NCI-H526 treated with DMSO at 0.1 percent for 48 hours (cell line): Measurements from ENCODE around the gene AICDA.
"Not testable (repeated sequence)": the region's sequence is repeated elsewhere in the genome, so short reads cannot be mapped to it uniquely, and the experiment has no call there.

Experiments used
- DNase-seq: peaks from one replicate; lab custom pipeline; 2025; lab: John Stamatoyannopoulos, UW

The AICDA gene

DNA sequence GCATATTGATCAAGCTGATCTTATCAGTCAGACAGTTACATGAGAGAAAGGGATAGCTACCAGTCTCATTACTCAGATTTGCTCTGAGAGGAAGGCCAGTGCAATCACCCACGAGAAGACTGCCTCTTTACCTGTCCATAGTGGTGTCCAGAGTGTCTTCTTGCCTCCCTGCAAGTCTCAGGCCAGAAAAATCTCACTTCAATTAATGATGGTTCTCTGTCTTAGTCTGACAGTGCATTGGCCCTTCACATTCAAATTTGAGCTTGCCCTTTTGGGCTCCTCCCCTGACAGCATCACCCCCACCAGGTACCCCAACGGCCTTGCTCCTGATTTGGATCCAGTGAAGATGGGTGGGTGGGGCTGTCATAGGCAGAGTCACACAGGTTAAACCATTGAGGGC lies at the start of gene AICDA:
Gene AICDA, minus strand, starts transcription at position 231 of the 400 bp plus-strand sequence. Its CDS starts 92 bp downstream, at position 139.
- DNase-seq, result no peak

DNA sequence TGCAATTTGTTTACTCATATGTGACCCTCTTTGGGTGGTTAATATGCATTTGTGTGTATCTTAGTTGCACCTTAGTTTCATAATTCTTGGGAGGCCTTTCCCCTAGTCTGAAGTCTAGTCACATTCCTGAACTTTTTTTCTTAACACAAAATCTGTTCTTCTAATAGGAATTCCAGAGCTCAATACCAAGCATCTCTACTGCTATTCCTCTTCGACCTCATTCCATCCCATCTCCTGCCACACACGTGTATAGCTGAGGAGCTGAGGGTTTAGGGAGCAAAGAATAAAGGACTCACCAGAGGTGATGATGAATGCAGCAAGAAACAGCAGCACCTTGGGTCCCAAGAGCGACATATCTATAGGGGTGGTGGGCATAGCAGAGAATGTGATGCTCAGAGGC lies 49.1 kb upstream of the AICDA start:
- no peak for DNase-seq

DNA sequence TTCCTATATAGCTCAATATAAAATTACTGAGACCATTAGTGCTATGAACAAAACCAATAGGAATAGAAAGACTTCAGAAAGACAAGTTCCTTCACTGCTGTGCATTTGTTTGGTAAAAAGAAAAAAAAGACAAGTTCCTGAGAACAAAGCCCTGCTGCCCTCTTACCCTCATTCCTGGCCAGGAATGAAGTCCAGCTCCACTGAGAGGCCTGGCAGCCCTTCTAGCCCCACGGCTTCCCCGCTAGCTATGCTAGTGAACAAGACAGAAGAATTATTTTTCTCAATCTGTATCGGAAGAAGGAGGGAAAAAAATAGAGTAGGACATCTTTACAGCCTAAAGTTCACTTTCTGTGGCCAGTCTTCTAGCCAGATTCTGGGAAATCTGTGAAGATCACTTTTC lies 48.4 kb upstream of the AICDA start:
- DNase-seq, result no peak

GRCh38 chr12:8658346-8658745 lies 45.7 kb upstream of the AICDA start:
- no peak for DNase-seq

DNA sequence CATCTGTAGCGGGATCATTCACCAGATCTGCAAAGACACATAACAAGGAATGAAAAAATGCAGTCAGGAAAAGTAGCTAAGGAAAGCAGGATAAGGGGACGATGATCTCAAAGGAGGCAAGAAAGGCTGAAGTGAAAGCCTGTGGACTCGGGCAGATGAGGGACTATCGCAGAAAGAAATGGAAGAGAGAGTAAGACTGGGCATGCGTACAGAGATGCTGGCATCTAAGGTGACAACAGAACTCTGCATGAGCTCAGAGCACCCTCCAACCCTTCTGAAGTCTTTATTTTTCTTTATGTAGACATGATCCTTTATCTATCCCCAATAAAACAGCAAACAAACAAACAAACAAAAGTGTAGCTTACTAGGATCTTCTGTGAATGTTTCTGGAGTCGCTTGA lies 42.8 kb upstream of the AICDA start:
- DNase-seq, result no peak

DNA sequence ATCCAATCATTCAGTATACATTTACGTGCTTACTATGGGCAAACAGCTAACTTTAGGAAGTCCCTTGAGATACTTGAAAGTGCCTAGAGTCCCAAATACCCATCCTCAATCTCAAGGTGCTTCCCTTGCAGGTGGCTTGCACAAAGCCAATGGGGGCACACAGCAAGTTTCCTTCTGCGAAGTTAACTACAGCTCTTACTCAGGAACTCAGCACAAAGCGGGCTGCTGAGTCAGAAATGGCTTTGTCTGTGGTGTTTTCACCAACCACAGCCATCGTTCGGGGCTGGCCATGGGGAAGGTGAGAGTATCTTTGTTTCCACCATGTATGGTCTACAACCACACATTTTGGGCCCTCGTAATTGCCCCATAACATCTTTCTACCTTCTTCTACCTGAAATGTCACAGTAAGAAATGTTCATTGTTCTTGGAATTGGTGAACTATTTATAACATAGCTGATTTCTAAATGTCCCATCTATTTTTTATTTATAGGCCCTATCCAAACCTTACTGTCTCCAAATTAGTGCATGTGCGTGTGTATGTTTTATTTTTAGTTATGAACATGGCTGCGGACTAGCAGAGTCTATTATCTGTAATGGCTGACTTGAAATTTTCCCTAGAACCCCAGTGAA lies 36.0 kb upstream of the AICDA start:
- DNase-seq, result no peak

DNA sequence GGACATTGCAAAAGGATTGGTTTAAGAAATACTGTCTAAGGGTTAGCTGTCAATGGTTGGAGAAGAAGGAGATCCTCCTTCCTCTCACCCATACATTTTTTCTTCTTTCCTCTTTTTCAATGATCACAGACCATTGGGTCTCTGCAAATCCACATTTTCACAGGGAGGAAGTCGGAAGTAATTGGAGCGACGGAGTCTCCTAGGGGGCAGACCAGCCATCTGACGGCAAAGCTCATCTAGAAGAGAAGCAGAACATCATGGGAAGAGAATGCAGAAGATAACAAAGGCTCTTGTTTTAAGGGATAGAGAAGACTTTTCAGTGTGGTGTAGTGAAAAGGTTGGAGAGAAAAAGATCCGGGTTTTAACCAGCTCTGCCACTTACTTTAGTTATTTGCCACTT lies 35.3 kb upstream of the AICDA start:
- DNase-seq, result no peak

DNA sequence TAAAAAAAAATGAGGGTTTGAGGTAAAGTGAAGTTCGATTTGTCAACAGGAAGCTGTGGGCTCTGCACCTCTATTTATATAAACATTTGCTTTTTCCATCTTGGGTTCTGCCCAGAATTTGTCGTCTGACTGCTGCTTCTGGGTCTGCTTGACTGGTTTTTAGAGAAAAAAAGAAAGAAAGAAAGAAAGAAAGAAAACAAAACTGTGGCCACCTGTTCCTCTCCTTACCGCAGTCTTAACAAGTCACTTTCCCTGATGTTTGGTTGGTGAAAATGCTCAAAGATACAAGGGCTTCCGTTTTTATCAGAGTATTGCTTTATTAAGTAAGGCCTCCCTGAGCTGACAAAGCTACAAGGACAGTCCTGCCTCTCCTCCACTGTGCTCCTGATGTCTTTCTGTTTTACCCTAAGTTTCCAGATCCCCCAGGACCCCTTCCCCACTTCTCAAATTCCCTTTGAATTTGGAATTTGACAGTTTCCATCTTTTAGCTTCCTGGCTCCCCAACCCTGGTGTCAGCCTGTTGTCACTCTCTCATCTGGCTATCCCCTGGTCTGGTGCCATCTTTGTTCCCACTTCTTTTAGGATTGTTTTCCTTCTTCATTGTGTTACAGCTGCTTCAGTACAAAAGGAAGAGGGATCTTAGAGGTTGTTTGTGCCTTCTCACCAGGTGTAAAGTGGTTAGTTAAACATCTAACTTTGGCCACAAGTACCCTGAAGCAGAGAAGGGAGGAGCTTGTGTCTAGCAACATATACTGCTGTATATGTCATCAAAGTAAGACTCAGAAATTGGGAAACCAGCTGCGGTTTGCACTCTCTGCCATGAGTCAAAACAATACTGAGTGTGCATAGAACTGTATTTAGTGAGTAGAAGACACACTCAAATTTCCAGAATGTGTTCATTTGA lies 31.9 kb upstream of the AICDA start:
- DNase-seq, result no peak

DNA sequence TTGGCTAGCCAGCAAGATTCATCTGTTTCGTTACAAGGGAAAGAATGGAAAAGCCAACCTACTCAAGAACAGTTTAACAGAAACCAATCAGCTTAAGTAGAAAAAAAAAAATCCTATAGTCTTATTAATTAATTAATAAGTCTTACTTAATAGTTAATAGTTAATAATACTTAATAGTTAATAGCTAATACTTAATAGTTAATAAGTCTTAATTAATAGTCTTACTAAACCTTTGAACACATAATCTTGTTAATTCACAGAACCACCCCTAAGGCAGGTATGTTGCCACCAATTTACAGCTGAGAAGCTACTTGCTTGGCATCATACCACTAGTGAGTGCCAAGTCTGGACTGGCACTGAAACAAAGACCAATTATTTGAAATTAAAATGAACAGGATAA lies 30.1 kb upstream of the AICDA start:
- no peak for DNase-seq

DNA sequence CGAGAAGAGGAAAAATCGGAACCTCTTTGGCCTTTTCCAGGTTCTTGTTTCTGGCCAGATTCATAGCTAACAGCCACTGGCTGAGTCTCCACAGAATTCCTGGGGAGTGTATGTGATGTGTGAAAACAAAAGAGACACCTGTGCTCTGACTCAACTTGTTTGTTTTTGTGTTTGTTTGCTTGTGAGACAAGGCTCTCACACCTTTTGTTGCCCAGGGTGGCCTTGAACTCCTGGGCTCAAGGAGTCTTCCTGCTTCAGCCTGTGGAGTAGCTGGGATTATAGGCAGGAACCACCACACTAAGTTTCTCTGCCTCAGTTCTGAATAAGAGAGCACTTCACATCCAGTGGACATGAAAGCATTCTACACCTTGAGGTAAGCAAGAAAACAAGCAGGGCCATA lies 27.3 kb upstream of the AICDA start:
- DNase-seq, result no peak

GRCh38 chr12:8638951-8639350 lies 26.3 kb upstream of the AICDA start:
- no peak for DNase-seq

DNA sequence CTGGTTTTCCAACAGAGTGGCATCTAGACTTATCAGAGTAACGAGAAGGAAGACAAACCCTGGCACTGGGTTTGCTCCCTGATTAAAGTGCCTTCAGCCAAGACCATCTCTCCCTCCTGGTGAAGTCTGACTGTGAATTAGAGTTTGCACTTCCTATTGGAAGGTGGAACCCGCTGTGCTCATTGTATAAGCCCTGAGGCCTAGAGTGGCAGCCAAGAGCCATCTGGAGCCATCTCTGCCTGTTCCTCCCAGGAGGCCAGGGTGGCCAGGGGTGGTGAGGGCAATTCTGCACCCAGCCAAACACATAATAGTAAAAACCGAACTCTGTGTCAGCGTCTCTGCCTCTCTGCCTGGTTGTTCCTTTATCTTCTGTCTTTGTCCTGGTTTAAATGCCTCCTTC lies 25.0 kb upstream of the AICDA start:
- no peak for DNase-seq

GRCh38 chr12:8637244-8637643 lies 24.6 kb upstream of the AICDA start:
- DNase-seq, result no peak

DNA sequence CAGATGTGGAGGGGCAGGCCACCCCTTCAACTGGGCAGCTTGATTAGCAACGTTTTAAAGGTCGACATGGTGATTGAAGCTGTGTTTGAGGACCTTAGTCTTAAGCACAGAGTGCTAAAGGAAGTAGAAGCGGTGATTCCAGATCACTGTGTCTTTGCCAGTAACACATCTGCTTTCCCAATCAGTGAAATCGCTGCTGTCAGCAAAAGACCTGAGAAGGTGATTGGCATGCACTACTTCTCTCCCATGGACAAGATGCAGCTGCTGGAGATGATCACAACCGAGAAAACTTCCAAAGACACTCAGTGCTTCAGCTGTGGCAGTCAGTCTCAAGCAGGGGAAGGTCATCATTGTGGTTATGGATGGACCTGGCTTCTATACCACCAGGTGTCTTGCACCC lies 23.9 kb upstream of the AICDA start:
- no peak for DNase-seq

GRCh38 chr12:8636007-8636346 lies 23.3 kb upstream of the AICDA start:
- DNase-seq, result not testable (repeated sequence)

DNA sequence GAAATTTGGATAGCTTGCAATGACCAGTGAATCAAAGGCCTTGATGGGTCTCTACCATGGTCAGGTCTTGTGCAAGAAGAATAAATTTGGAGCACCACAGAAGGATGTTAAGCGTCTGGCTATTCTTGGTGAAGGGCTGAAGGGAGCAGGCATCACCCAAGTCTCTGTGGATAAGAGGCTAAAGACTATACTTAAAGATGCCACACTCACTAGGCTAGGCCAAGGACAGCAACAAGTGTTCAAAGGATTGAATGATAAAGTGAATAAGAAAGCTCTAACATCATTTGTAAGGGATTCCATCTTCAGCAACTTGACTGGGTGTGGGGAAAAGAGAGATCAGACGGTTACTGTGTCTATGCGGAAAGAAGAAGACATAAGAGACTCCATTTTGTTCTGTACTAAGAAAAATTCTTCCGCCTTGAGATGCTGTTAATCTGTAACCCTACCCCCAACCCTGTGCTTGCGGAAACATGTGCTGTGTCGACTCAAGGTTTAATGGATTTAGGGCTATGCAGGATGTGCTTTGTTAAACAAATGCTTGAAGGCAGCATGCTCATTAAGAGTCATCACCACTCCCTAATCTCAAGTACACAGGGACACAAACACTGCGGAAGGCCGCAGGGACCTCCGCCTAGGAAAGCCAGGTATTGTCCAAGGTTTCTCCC lies 22.8 kb upstream of the AICDA start:
- not testable (repeated sequence) for DNase-seq

- DNase-seq, result no peak
Measured at GRCh38 chr12:8630131-8630530, 17.5 kb upstream of the AICDA start.

- DNase-seq, result no peak
Measured at GRCh38 chr12:8629486-8630033, 16.9 kb upstream of the AICDA start.

GRCh38 chr12:8628731-8629130 lies 16.1 kb upstream of the AICDA start:
- DNase-seq, result no peak

DNA sequence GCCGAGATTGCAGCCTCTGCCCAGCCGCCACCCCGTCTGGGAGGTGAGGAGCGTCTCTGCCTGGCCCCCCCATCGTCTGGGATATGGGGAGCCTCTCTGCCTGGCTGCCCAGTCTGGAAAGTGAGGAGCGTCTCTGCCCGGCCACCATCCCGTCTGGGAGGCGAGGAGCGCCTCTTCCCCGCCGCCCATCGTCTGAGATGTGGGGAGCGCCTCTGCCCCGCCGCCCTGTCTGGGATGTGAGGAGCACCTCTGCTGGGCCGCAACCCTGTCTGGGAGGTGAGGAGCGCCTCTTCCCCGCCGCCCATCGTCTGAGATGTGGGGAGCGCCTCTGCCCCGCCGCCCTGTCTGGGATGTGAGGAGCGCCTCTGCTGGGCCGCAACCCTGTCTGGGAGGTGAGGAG lies 12.1 kb upstream of the AICDA start:
- DNase-seq, result not testable (repeated sequence)

GRCh38 chr12:8622646-8623045 lies 10.0 kb upstream of the AICDA start:
- DNase-seq, result no peak

DNA sequence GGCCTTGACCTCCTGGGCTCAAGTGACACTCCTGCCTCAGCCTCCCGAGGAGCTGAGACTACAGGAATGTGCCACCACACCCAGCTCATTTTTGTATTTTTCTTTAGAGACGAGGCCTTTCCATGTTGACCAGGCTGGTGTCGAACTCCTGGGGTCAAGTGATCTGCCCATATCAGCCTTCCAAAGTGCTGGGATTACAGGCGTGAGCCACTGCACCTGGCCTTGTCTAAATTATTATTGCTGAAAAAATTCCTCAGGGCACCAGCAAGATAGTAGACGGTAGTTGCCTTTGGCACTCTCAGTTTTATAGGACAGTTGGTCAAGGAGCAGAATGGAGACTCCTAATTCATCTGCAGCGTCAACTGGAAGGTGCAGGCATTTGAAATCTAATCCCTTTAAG lies 2.5 kb upstream of the AICDA start:
- no peak for DNase-seq

GRCh38 chr12:8613881-8614280 lies 1.2 kb upstream of the AICDA start:
- DNase-seq, result not testable (repeated sequence)
